ENCODE results near the gene CCDC85C. TPM values are rescaled to one million over a fixed set of nuclear protein-coding genes. Genes with fewer than 3 reads are reported as not detected.

CCDC85C gene
- total RNA-seq, 1 donor from 2014 or later = 49.1 TPM

DNA sequence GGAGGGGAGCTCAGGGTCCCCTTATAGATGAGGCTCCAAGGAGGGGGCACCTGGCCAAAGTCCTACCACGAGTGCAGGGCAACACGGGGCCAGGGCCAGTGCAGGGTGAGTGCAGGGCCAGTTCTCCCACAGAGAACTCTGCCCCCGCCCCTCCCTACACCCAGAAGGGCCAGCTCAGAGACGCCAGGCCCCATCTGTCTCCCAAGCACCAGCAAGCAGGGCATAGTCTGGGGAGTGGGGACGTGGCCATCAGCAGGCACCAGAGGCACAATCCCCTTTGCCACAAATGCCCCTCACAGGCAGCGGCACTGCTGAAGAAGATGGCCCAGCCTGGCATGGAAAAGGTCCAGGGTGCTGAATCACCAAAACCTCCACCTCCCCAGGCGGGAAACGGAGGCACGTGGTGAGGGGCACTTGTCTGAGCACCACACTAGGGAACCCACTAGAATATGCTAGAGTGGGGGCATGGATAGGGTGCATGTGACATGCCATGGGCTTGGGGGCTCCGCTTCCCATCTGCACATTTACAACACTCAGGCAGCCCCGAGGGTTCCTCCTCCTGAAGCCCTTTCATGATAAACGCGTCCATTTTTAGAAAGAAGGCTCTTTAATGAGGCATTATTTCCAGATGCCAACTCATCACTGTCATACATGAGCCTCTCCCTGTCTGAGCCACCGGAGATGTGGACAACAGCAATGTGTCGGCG lies 17.8 kb downstream of the CCDC85C start:
- no peaks in the 10 kb centered on the region for H3K36me3 Mint-ChIP-seq
- peaks cover 57% of the 10 kb centered on the region for H3K4me1 Mint-ChIP-seq (ENCODE audit: unreplicated experiment)
- DNase-seq (ENCODE audit: extremely low spot score, unreplicated experiment) = no peak
- no peak overlapping the region for H3K27ac Mint-ChIP-seq
- no peaks in the 10 kb centered on the region for H3K9me3 Mint-ChIP-seq
- TF ChIP-seq, protein P1, sequence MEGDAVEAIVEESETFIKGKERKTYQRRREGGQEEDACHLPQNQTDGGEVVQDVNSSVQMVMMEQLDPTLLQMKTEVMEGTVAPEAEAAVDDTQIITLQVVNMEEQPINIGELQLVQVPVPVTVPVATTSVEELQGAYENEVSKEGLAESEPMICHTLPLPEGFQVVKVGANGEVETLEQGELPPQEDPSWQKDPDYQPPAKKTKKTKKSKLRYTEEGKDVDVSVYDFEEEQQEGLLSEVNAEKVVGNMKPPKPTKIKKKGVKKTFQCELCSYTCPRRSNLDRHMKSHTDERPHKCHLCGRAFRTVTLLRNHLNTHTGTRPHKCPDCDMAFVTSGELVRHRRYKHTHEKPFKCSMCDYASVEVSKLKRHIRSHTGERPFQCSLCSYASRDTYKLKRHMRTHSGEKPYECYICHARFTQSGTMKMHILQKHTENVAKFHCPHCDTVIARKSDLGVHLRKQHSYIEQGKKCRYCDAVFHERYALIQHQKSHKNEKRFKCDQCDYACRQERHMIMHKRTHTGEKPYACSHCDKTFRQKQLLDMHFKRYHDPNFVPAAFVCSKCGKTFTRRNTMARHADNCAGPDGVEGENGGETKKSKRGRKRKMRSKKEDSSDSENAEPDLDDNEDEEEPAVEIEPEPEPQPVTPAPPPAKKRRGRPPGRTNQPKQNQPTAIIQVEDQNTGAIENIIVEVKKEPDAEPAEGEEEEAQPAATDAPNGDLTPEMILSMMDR (conservative IDR thresholded peaks at IDR 0.05) = no peak
- no peaks in the 10 kb centered on the region for H3K27me3 Mint-ChIP-seq
- no peak overlapping the region for H3K4me3 Mint-ChIP-seq

GRCh38 chr14:99584823-99585222 lies 19.2 kb downstream of the CCDC85C start:
- Mint-ChIP-seq H3K4me1 (ENCODE audit: unreplicated experiment) (peaks cover 60% of the 10 kb centered on the region), H3K36me3 (no peaks in the 10 kb centered on the region), H3K27me3 (no peaks in the 10 kb centered on the region), H3K4me3 (no peak overlapping the region), H3K9me3 (no peaks in the 10 kb centered on the region), H3K27ac (peak overlapping the region; percentile 31)
- TF ChIP-seq, protein P1 (conservative IDR thresholded peaks at IDR 0.05) = no peak
- DNase-seq (ENCODE audit: extremely low spot score, unreplicated experiment) = no peak

- TF ChIP-seq, protein P1 (conservative IDR thresholded peaks at IDR 0.05) = no peak
- no peaks in the 10 kb centered on the region for H3K36me3 Mint-ChIP-seq
- H3K4me3 Mint-ChIP-seq = no peak overlapping the region
- peaks cover 59% of the 10 kb centered on the region for H3K4me1 Mint-ChIP-seq (ENCODE audit: unreplicated experiment)
- DNase-seq (ENCODE audit: extremely low spot score, unreplicated experiment) = no peak
- no peaks in the 10 kb centered on the region for H3K9me3 Mint-ChIP-seq
- peak overlapping the region; percentile 16 for H3K27ac Mint-ChIP-seq
- H3K27me3 Mint-ChIP-seq = no peaks in the 10 kb centered on the region
Observed at GRCh38 chr14:99581938-99582337, 22.1 kb downstream of the CCDC85C start.

DNA sequence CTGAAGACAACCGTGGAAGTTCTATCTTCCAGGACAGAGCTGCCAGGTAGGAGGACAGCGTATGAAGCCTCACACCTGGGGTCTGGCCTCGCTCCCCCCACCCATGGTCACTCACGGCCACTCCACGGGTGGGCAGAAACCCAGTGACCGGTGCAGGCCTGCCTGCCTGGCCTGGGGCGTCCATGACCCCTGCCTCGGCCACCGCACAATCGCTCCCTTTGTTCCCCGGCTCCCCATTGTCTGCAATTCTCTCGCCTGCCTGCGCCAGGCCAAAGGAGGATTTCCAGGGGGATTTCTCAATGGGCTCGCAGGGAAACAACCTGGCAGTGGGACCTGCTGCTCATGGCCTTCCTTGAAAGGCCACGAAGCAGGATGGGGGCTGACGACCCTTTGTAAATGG lies 22.6 kb downstream of the CCDC85C start:
- DNase-seq (ENCODE audit: extremely low spot score, unreplicated experiment) = no peak
- Mint-ChIP-seq H3K27ac (no peak overlapping the region), H3K9me3 (no peaks in the 10 kb centered on the region), H3K4me1 (ENCODE audit: unreplicated experiment) (peaks cover 57% of the 10 kb centered on the region), H3K36me3 (no peaks in the 10 kb centered on the region), H3K27me3 (no peaks in the 10 kb centered on the region), H3K4me3 (no peak overlapping the region)
- TF ChIP-seq, protein P1 (conservative IDR thresholded peaks at IDR 0.05) = no peak

DNA sequence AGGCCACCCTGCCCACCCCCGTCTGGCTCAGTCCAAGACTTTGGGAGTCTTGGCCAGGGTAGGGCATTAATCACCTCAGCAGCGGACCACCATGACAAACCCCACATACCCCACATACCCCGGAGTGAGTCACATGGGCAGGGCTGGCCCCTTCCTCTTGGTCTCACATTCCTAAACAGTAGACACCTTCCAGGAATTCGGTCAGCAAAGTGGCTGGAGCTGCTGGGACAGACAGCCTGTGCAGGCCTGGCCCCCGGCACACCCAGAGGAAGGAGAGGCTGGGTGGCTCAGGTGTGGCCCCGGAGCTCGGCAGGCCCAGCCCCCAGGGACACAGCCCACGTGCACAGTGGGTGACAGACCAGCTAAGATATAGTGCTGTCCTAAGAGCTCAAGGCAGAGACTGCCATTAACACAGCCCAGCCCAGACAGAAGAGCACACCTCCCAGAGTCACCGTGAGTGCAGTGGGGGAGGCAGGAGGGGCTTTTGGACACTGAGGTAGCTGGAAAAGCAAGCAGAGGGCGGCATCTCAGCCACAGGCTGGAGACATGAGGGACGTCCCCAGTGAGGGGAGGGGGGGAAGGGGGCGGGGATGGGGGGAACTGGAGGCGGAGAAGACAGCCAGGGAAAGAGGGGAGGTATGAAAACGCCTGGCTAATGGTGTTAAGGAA lies 24.0 kb downstream of the CCDC85C start:
- Mint-ChIP-seq H3K9me3 (no peaks in the 10 kb centered on the region), H3K27me3 (no peaks in the 10 kb centered on the region), H3K36me3 (no peaks in the 10 kb centered on the region), H3K4me3 (peak overlapping the region; percentile 78), H3K4me1 (ENCODE audit: unreplicated experiment) (peaks cover 63% of the 10 kb centered on the region), H3K27ac (peak overlapping the region; percentile 99)
- TF ChIP-seq, protein P1 (conservative IDR thresholded peaks at IDR 0.05) = no peak
- no peak for DNase-seq (ENCODE audit: extremely low spot score, unreplicated experiment)

Measured in type B pancreatic cell (in vitro differentiated cells).